HCT116 (cell line): ENCODE measurements around the gene KRTAP24-1. TPM values are rescaled to one million over a fixed set of nuclear protein-coding genes. Genes with fewer than 3 reads are reported as not detected.

Experiments
- ATAC-seq: fragments of 200-7000 bp; cut with Tn5 transposase; 2 replicates; pipeline ENCODE4 v1.9.1; 2020; ENCODE audit warnings: mild to moderate bottlenecking, moderate library complexity
- BruUV-seq: library from RNA; stranded (reverse); fragments of 400-500 nt; replicated peaks from 2 replicates; lab custom pipeline; 2021; lab: Mats Ljungman, UMichigan
- CTCF ChIA-PET: fragments of 300-600 bp; sonication (Branson Sonifier 250); formaldehyde crosslinking; loops from one replicate; lab custom pipeline; 2021; ENCODE audit warnings: antibody characterized with exemption; lab: Charles Lee
- POLR2A ChIA-PET: fragments of 300-600, 350-600 bp; sonication (Branson Sonifier 250); formaldehyde crosslinking; loops from one replicate; lab custom pipeline; 2021; ENCODE audit warnings: antibody characterized with exemption; lab: Charles Lee
- RAD21 ChIA-PET, 2 experiments: fragments of 300-600 bp; sonication (Branson Sonifier 250); formaldehyde crosslinking; loops; one replicate each; lab custom pipeline; 2023; ENCODE audit warnings: low total read pairs in 2 of 2; ENCODE audit not compliant: uncharacterized antibody in 2 of 2, unreplicated experiment in 2 of 2, low non-redundant PET in 1 of 2; lab: Charles Lee
- DNase-seq: peaks from one replicate; pipeline ENCODE4 v3.0.0-alpha.2; 2010; ENCODE audit warnings: low read depth, low spot score
- H2AFZ ChIP-seq: fragments of 200-600 bp; shearing (Covaris generic), sonication (generic); 2 replicates; pipeline ENCODE4 v1.6.1; 2017; ENCODE audit warnings: low read depth, mixed run types, mixed read lengths, antibody characterized with exemption, low read length; ENCODE audit not compliant: poor library complexity, severe bottlenecking
- H3K27ac ChIP-seq: 2 replicates; pipeline ENCODE4 v1.5.1; 2012; ENCODE audit warnings: low read depth, low read length
- H3K27me3 ChIP-seq: fragments of 200-600 bp; sonication (generic); 2 replicates; pipeline ENCODE4 v1.6.1; 2016; ENCODE audit warnings: mixed run types, low read length, mixed read lengths; ENCODE audit not compliant: insufficient read depth
- H3K36me3 ChIP-seq, 2 experiments: fragments of 200-500 bp in 1 of 2; fragments of 200-600 bp in 1 of 2; sonication (Bioruptor generic) in 1 of 2; sonication (generic) in 1 of 2; 2 replicates each; pipeline versions ENCODE4 v1.5.1 to v1.6.1; 2014 to 2016; ENCODE audit warnings: low read length in 2 of 2, inconsistent platforms in 1 of 2, mixed read lengths in 1 of 2, mixed run types in 1 of 2; ENCODE audit not compliant: insufficient read depth in 2 of 2, control insufficient read depth in 1 of 2
- H3K4me1 ChIP-seq, 2 experiments: fragments of 200-600 bp in 1 of 2; sonication (generic) in 1 of 2; 2 replicates each; pipeline versions ENCODE4 v1.5.1 to v1.6.1; 2012 to 2017; ENCODE audit warnings: low read length in 2 of 2, inconsistent platforms in 1 of 2, mild to moderate bottlenecking in 1 of 2, mixed read lengths in 1 of 2, mixed run types in 1 of 2, moderate library complexity in 1 of 2; ENCODE audit not compliant: insufficient read depth in 2 of 2, control insufficient read depth in 1 of 2
- H3K4me2 ChIP-seq: fragments of 200-600 bp; sonication (generic); 2 replicates; pipeline ENCODE4 v1.6.1; 2017; ENCODE audit warnings: mixed run types, low read length, mixed read lengths
- H3K4me3 ChIP-seq, 2 experiments: fragments of 200-600 bp in 1 of 2; sonication (generic) in 1 of 2; replicated peaks in 1 of 2; 2 replicates each; pipeline ENCODE4 v1.5.1; 2011 to 2016; ENCODE audit warnings: low read length in 2 of 2, control low read depth in 1 of 2, low read depth in 1 of 2, mild to moderate bottlenecking in 1 of 2, mixed read lengths in 1 of 2, mixed run types in 1 of 2
- H3K79me2 ChIP-seq: fragments of 200-600 bp; sonication (generic); 2 replicates; pipeline ENCODE4 v1.6.1; 2017; ENCODE audit warnings: mild to moderate bottlenecking, mixed run types, low read length, moderate library complexity, mixed read lengths; ENCODE audit not compliant: insufficient read depth
- H3K9ac ChIP-seq: fragments of 200-600 bp; sonication (generic); 2 replicates; pipeline ENCODE4 v1.6.1; 2016; ENCODE audit warnings: low read length, mixed read lengths
- H3K9me2 ChIP-seq: fragments of 200-600 bp; sonication (generic), shearing (Covaris generic); 2 replicates; pipeline ENCODE4 v1.6.1; 2017; ENCODE audit warnings: mixed run types, mild to moderate bottlenecking, moderate library complexity; ENCODE audit not compliant: insufficient read depth
- H3K9me3 ChIP-seq, 2 experiments: fragments of 200-500 bp in 1 of 2; fragments of 200-600 bp in 1 of 2; sonication (Bioruptor generic) in 1 of 2; sonication (generic) in 1 of 2; 2 replicates each; pipeline ENCODE4 v1.6.1; 2014 to 2017; ENCODE audit warnings: low read length in 2 of 2, mixed read lengths in 2 of 2, inconsistent platforms in 1 of 2, low read depth in 1 of 2, mild to moderate bottlenecking in 1 of 2, mixed run types in 1 of 2, moderate library complexity in 1 of 2; ENCODE audit not compliant: control insufficient read depth in 1 of 2, insufficient read depth in 1 of 2
- H4K20me1 ChIP-seq: fragments of 200-600 bp; sonication (generic), shearing (Covaris generic); 2 replicates; pipeline ENCODE4 v1.6.1; 2017; ENCODE audit warnings: mixed run types, mild to moderate bottlenecking, moderate library complexity; ENCODE audit not compliant: insufficient read depth
- CBX3 ChIP-seq: IDR thresholded peaks from 2 replicates; pipeline ENCODE4 v1.6.1; 2012; ENCODE audit warnings: low read depth
- EGR1 ChIP-seq: IDR thresholded peaks from 2 replicates; pipeline ENCODE4 v1.6.1; 2012; ENCODE audit warnings: low read depth
- ELF1 ChIP-seq: IDR thresholded peaks from 2 replicates; pipeline ENCODE4 v1.6.1; 2012; ENCODE audit warnings: low read depth, borderline replicate concordance
- EZH2phosphoT487 ChIP-seq: fragments of 200-600 bp; IDR thresholded peaks from 2 replicates; pipeline ENCODE4 v1.6.1; 2018; ENCODE audit warnings: antibody characterized with exemption, borderline replicate concordance
- FOSL1 ChIP-seq: IDR thresholded peaks from 2 replicates; pipeline ENCODE4 v1.6.1; 2012; ENCODE audit warnings: low read depth
- JUND ChIP-seq: IDR thresholded peaks from 2 replicates; pipeline ENCODE4 v1.6.1; 2012
- POLR2A ChIP-seq: IDR thresholded peaks from 2 replicates; pipeline ENCODE4 v1.7.0; 2011; ENCODE audit warnings: borderline replicate concordance; ENCODE audit not compliant: insufficient read depth, insufficient read length; ENCODE audit errors: extremely low read depth
- RAD21 ChIP-seq: IDR thresholded peaks from 2 replicates; pipeline ENCODE4 v1.6.1; 2012; ENCODE audit warnings: low read depth, mild to moderate bottlenecking
- SIN3A ChIP-seq: IDR thresholded peaks from 2 replicates; pipeline ENCODE4 v1.6.1; 2012; ENCODE audit warnings: low read depth
- SP1 ChIP-seq: IDR thresholded peaks from 2 replicates; pipeline ENCODE4 v1.6.1; 2012; ENCODE audit warnings: low read depth
- YY1 ChIP-seq: IDR thresholded peaks from 2 replicates; pipeline ENCODE4 v1.6.1; 2011; ENCODE audit warnings: low read length, low read depth, moderate library complexity, mild to moderate bottlenecking; ENCODE audit not compliant: insufficient replicate concordance; ENCODE audit errors: extremely low read depth
- ZNF274 ChIP-seq: fragments of 200-500 bp; sonication (Bioruptor generic); IDR thresholded peaks from 2 replicates; pipeline ENCODE4 v1.6.1; 2014; ENCODE audit warnings: mild to moderate bottlenecking, low read depth, low read length, inconsistent platforms
- intact Hi-C: fragments of 100-400 bp; cut with micrococcal nuclease; formaldehyde crosslinking; loops from 2 replicates; pipeline ENCODE4 v1.10.0; 2022
- total RNA-seq: library from RNA; stranded (reverse); gene quantifications from one replicate; pipeline ENCODE4 v1.2.1, GENCODE V29; 2021; ENCODE audit not compliant: unreplicated experiment
- TF ChIP-seq, protein P1 (sequence below), 3 experiments: fragments of 200-600 bp in 1 of 3; sonication (generic) in 1 of 3; IDR thresholded peaks in 2 of 3; conservative IDR thresholded peaks in 1 of 3; 2 replicates each; pipeline ENCODE4 v1.5.1; 2012 to 2017; ENCODE audit warnings: low read depth in 2 of 3, low read length in 2 of 3, antibody characterized with exemption in 1 of 3, borderline replicate concordance in 1 of 3, control low read depth in 1 of 3, mild to moderate bottlenecking in 1 of 3, mixed read lengths in 1 of 3, mixed run types in 1 of 3, moderate library complexity in 1 of 3; ENCODE audit not compliant: insufficient read depth in 1 of 3
- TF ChIP-seq, protein P2 (sequence below): IDR thresholded peaks from 2 replicates; pipeline ENCODE4 v1.6.1; 2012; ENCODE audit warnings: low read depth
- TF ChIP-seq, protein P3 (sequence below): IDR thresholded peaks from 2 replicates; pipeline ENCODE4 v1.6.1; 2012
- TF ChIP-seq, protein P4 (sequence below): IDR thresholded peaks from 2 replicates; pipeline ENCODE4 v1.6.1; 2011; ENCODE audit warnings: mild to moderate bottlenecking, low read length, moderate library complexity; ENCODE audit not compliant: insufficient replicate concordance; ENCODE audit errors: extremely low read depth

The KRTAP24-1 gene
- total RNA-seq, 1 experiment from 2014 or later, result not detected

DNA sequence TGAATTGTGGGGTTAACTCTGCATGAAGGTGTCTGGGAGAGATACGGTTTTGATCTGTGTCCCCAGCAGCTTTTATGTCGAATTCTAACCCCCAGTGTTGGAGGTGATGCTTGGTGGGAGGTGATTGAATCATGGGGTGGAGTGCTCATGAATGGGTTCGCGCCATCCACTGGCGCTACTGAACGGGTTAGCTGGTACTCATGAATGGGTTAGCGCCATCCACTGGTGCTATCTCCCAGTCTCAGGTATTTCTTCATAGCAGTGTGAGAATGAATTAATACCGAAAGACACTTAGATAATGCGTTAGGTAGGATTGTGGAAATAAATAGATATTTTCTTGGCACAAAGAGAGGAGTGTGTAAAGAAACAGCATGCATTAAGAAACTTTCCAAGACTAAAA lies 33.9 kb downstream of the KRTAP24-1 start:
- H3K27ac ChIP-seq, result no peak overlapping the region
- ChIA-PET RAD21 (no interaction called here), CTCF (no interaction called here)
- no peaks in the 10 kb centered on the region for H3K27me3 ChIP-seq
- intact Hi-C loops, result loop anchor here (5.0 kb wide), 1 partner anchor 828 kb away; no protein-coding TSS in a partner anchor
- H2AFZ ChIP-seq, result no peak overlapping the region
- no peaks in the 10 kb centered on the region for H3K79me2 ChIP-seq
- H3K4me2 ChIP-seq, result no peak overlapping the region
- BruUV-seq, result no TSS peak
- H3K4me1 ChIP-seq, result no peaks in the 10 kb centered on the region
- TF ChIP-seq SP1 (no peak), CBX3 (no peak), FOSL1 (no peak), RAD21 (no peak), POLR2A (no peak), ELF1 (no peak), YY1 (no peak), EGR1 (no peak), ZNF274 (no peak), JUND (no peak), SIN3A (no peak), EZH2phosphoT487 (no peak)
- TF ChIP-seq, protein P1, sequence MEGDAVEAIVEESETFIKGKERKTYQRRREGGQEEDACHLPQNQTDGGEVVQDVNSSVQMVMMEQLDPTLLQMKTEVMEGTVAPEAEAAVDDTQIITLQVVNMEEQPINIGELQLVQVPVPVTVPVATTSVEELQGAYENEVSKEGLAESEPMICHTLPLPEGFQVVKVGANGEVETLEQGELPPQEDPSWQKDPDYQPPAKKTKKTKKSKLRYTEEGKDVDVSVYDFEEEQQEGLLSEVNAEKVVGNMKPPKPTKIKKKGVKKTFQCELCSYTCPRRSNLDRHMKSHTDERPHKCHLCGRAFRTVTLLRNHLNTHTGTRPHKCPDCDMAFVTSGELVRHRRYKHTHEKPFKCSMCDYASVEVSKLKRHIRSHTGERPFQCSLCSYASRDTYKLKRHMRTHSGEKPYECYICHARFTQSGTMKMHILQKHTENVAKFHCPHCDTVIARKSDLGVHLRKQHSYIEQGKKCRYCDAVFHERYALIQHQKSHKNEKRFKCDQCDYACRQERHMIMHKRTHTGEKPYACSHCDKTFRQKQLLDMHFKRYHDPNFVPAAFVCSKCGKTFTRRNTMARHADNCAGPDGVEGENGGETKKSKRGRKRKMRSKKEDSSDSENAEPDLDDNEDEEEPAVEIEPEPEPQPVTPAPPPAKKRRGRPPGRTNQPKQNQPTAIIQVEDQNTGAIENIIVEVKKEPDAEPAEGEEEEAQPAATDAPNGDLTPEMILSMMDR (IDR thresholded peaks at IDR 0.05 in 2 of 3, conservative IDR thresholded peaks at IDR 0.05 in 1 of 3; ENCODE audit: borderline replicate concordance in 1 of 3, insufficient read depth in 1 of 3, low read depth in 2 of 3, low read length in 2 of 3), result no peak
- TF ChIP-seq, protein P2, sequence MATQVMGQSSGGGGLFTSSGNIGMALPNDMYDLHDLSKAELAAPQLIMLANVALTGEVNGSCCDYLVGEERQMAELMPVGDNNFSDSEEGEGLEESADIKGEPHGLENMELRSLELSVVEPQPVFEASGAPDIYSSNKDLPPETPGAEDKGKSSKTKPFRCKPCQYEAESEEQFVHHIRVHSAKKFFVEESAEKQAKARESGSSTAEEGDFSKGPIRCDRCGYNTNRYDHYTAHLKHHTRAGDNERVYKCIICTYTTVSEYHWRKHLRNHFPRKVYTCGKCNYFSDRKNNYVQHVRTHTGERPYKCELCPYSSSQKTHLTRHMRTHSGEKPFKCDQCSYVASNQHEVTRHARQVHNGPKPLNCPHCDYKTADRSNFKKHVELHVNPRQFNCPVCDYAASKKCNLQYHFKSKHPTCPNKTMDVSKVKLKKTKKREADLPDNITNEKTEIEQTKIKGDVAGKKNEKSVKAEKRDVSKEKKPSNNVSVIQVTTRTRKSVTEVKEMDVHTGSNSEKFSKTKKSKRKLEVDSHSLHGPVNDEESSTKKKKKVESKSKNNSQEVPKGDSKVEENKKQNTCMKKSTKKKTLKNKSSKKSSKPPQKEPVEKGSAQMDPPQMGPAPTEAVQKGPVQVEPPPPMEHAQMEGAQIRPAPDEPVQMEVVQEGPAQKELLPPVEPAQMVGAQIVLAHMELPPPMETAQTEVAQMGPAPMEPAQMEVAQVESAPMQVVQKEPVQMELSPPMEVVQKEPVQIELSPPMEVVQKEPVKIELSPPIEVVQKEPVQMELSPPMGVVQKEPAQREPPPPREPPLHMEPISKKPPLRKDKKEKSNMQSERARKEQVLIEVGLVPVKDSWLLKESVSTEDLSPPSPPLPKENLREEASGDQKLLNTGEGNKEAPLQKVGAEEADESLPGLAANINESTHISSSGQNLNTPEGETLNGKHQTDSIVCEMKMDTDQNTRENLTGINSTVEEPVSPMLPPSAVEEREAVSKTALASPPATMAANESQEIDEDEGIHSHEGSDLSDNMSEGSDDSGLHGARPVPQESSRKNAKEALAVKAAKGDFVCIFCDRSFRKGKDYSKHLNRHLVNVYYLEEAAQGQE, result no peak
- TF ChIP-seq, protein P3, sequence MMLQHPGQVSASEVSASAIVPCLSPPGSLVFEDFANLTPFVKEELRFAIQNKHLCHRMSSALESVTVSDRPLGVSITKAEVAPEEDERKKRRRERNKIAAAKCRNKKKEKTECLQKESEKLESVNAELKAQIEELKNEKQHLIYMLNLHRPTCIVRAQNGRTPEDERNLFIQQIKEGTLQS, result no peak
- TF ChIP-seq, protein P4, sequence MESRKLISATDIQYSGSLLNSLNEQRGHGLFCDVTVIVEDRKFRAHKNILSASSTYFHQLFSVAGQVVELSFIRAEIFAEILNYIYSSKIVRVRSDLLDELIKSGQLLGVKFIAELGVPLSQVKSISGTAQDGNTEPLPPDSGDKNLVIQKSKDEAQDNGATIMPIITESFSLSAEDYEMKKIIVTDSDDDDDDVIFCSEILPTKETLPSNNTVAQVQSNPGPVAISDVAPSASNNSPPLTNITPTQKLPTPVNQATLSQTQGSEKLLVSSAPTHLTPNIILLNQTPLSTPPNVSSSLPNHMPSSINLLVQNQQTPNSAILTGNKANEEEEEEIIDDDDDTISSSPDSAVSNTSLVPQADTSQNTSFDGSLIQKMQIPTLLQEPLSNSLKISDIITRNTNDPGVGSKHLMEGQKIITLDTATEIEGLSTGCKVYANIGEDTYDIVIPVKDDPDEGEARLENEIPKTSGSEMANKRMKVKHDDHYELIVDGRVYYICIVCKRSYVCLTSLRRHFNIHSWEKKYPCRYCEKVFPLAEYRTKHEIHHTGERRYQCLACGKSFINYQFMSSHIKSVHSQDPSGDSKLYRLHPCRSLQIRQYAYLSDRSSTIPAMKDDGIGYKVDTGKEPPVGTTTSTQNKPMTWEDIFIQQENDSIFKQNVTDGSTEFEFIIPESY, result no peak
- TF ChIP-seq, all 23 proteins: peak for 0
- peaks cover 21 to 40% of the 10 kb centered on the region in 2 experiments; a peak in 3 of 4 replicates for H3K9me3 ChIP-seq
- no peak for ATAC-seq
- DNase-seq, result no peak
- H3K9me2 ChIP-seq, result no peaks in the 10 kb centered on the region
- no peaks in the 10 kb centered on the region for H3K36me3 ChIP-seq
- POLR2A ChIA-PET, result no interaction called here
- H3K9ac ChIP-seq, result no peak overlapping the region
- no peak overlapping the region for H3K4me3 ChIP-seq
- no peaks in the 10 kb centered on the region for H4K20me1 ChIP-seq
